Keratinocyte (primary cell): ENCODE measurements around the gene BCAR3. TPM values are rescaled to one million over a fixed set of nuclear protein-coding genes. Genes with fewer than 3 reads are reported as not detected.

Source experiments
- DNase-seq: peaks from one replicate; pipeline ENCODE4 v3.0.0-alpha.2; 2011; ENCODE audit warnings: low read depth, missing footprints, low spot score
- FAIRE-seq: peaks from 2 replicates; lab custom pipeline; 2011; peaks lifted over from hg19 to GRCh38; lab: Jason Lieb, UNC
- H2AFZ ChIP-seq: 2 replicates; pipeline ENCODE4 v1.6.0; 2012; ENCODE audit warnings: low read length, control low read depth, inconsistent platforms; ENCODE audit not compliant: control insufficient read depth
- H3K27ac ChIP-seq: 2 replicates; pipeline ENCODE4 v1.5.1; 2011; ENCODE audit warnings: low read length; ENCODE audit not compliant: control insufficient read depth, insufficient read depth
- H3K27me3 ChIP-seq: 3 replicates; pipeline ENCODE4 v1.6.0; 2011; ENCODE audit warnings: low read length; ENCODE audit not compliant: control insufficient read depth, insufficient read depth; ENCODE audit errors: extremely low read depth
- H3K36me3 ChIP-seq, 2 experiments: 2 replicates in 1 of 2; 3 replicates in 1 of 2; pipeline ENCODE4 v1.5.1; 2011; ENCODE audit warnings: low read length in 2 of 2, mild to moderate bottlenecking in 1 of 2; ENCODE audit not compliant: control insufficient read depth in 2 of 2, insufficient read depth in 2 of 2; ENCODE audit errors: extremely low read depth in 1 of 2
- H3K4me1 ChIP-seq: 3 replicates; pipeline ENCODE4 v1.5.1; 2011; ENCODE audit warnings: low read length; ENCODE audit not compliant: control insufficient read depth, insufficient read depth; ENCODE audit errors: extremely low read depth
- H3K4me2 ChIP-seq: 3 replicates; pipeline ENCODE4 v1.6.0; 2011; ENCODE audit warnings: low read depth, low read length; ENCODE audit not compliant: control insufficient read depth, insufficient read depth; ENCODE audit errors: extremely low read depth
- H3K4me3 ChIP-seq, 3 experiments: fragments of 200-600 bp in 1 of 3; sonication (generic) in 1 of 3; 2 replicates in 2 of 3; 3 replicates in 1 of 3; pipeline ENCODE4 v1.5.1; 2011 to 2016; ENCODE audit warnings: low read length in 3 of 3, mild to moderate bottlenecking in 3 of 3, control low read depth in 2 of 3, inconsistent platforms in 1 of 3, low read depth in 1 of 3, mixed read lengths in 1 of 3, mixed run types in 1 of 3, moderate library complexity in 1 of 3; ENCODE audit not compliant: control insufficient read depth in 2 of 3, insufficient read depth in 2 of 3; ENCODE audit errors: extremely low read depth in 1 of 3
- H3K79me2 ChIP-seq: 2 replicates; pipeline ENCODE4 v1.6.0; 2012; ENCODE audit warnings: low read length; ENCODE audit not compliant: control insufficient read depth, insufficient read depth
- H3K9ac ChIP-seq: 3 replicates; pipeline ENCODE4 v1.6.0; 2011; ENCODE audit warnings: low read length; ENCODE audit not compliant: control insufficient read depth, insufficient read depth; ENCODE audit errors: extremely low read depth
- H3K9me1 ChIP-seq: 3 replicates; pipeline ENCODE4 v1.6.0; 2011; ENCODE audit warnings: low read length; ENCODE audit not compliant: control insufficient read depth, insufficient read depth; ENCODE audit errors: extremely low read depth
- H3K9me3 ChIP-seq: 2 replicates; pipeline ENCODE4 v1.5.1; 2012; ENCODE audit warnings: low read depth, low read length; ENCODE audit not compliant: control insufficient read depth
- H4K20me1 ChIP-seq: 3 replicates; pipeline ENCODE4 v1.6.0; 2011; ENCODE audit warnings: low read length; ENCODE audit not compliant: control insufficient read depth, insufficient read depth; ENCODE audit errors: extremely low read depth
- EZH2 ChIP-seq: IDR thresholded peaks from one replicate; pipeline ENCODE4 v1.6.1; 2012; ENCODE audit warnings: inconsistent platforms, mild to moderate bottlenecking, low read length, moderate library complexity
- dilution Hi-C: fragments of 300-500 bp; cut with MboI; formaldehyde crosslinking; loops from one replicate; pipeline ENCODE4 v1.7.0; 2020; ENCODE audit warnings: low sequenced_read_pairs; ENCODE audit not compliant: extremely low pct_ligation_motif_present
- polyA plus RNA-seq, 5 experiments: library from polyadenylated mRNA; depleted of rRNA in 3 of 5; stranded (reverse) in 3 of 5; stranded (forward) in 1 of 5; unstranded in 1 of 5; fragments of >200 nt; gene quantifications; 1 replicate in 1 of 5; 2 replicates in 3 of 5; 3 replicates in 1 of 5; pipeline versions ENCODE4 v1.2.1 to v1.2.3, GENCODE V29; 2011 to 2012; ENCODE audit warnings: missing spikeins in 2 of 5, low read depth in 1 of 5, low replicate concordance in 1 of 5
- TF ChIP-seq, protein P1 (sequence below), 3 experiments: IDR thresholded peaks in 1 of 3; conservative IDR thresholded peaks in 1 of 3; optimal IDR thresholded peaks in 1 of 3; 2 replicates in 2 of 3; 3 replicates in 1 of 3; pipeline versions ENCODE3 to v1.5.1; 2011; ENCODE audit warnings: low read length in 3 of 3, mild to moderate bottlenecking in 3 of 3, moderate library complexity in 2 of 3, control low read depth in 1 of 3, inconsistent platforms in 1 of 3; ENCODE audit not compliant: insufficient read depth in 2 of 3; ENCODE audit errors: extremely low read depth in 1 of 3

BCAR3 gene
- polyA plus RNA-seq, 1 donor (not counting 4 experiments of a cell fraction or from before 2014, with no cell fraction given): 77.2 TPM

DNA sequence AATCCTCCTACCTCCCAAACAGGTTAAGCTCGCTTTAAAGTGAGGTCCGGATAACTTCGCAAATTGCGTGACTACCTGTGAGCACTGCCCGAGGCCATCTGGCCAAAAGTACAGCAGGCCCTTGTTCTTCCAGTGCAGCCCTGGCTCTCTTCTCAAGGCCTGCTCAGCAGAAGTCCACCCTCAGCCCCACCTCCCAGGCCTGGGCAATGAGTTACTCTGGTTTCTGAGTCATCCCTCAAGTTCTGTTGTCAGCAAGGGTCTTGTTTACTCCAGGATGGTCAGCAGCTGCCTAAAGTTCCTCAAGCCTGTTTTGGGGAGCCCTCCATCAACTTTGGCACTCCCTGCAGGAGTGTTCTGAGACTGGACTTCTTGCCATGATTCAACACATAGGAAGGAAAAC lies 101.7 kb downstream of the BCAR3 start:
- H3K4me3 ChIP-seq: no peak overlapping the region
- no peak overlapping the region for H3K27ac ChIP-seq
- no peak for TF ChIP-seq EZH2
- TF ChIP-seq, protein P1, sequence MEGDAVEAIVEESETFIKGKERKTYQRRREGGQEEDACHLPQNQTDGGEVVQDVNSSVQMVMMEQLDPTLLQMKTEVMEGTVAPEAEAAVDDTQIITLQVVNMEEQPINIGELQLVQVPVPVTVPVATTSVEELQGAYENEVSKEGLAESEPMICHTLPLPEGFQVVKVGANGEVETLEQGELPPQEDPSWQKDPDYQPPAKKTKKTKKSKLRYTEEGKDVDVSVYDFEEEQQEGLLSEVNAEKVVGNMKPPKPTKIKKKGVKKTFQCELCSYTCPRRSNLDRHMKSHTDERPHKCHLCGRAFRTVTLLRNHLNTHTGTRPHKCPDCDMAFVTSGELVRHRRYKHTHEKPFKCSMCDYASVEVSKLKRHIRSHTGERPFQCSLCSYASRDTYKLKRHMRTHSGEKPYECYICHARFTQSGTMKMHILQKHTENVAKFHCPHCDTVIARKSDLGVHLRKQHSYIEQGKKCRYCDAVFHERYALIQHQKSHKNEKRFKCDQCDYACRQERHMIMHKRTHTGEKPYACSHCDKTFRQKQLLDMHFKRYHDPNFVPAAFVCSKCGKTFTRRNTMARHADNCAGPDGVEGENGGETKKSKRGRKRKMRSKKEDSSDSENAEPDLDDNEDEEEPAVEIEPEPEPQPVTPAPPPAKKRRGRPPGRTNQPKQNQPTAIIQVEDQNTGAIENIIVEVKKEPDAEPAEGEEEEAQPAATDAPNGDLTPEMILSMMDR (optimal IDR thresholded peaks at IDR 0.05 in 1 of 3, IDR thresholded peaks at IDR 0.05 in 1 of 3, conservative IDR thresholded peaks at IDR 0.05 in 1 of 3; ENCODE audit: extremely low read depth in 1 of 3, insufficient read depth in 2 of 3, low read length in 3 of 3): no peak
- peaks cover 5% of the 10 kb centered on the region for H3K4me1 ChIP-seq
- H3K27me3 ChIP-seq: no peaks in the 10 kb centered on the region
- peak; percentile 56 for FAIRE-seq
- dilution Hi-C loops: no loop called here
- H3K9me1 ChIP-seq: no peaks in the 10 kb centered on the region
- peaks cover 49 to 91% of the 10 kb centered on the region in 2 experiments for H3K36me3 ChIP-seq
- no peak for DNase-seq
- no peaks in the 10 kb centered on the region for H3K9me3 ChIP-seq
- peaks cover 40% of the 10 kb centered on the region for H4K20me1 ChIP-seq
- H2AFZ ChIP-seq: no peak overlapping the region
- H3K9ac ChIP-seq: no peak overlapping the region
- H3K79me2 ChIP-seq: peaks cover 76% of the 10 kb centered on the region
- no peak overlapping the region for H3K4me2 ChIP-seq

DNA sequence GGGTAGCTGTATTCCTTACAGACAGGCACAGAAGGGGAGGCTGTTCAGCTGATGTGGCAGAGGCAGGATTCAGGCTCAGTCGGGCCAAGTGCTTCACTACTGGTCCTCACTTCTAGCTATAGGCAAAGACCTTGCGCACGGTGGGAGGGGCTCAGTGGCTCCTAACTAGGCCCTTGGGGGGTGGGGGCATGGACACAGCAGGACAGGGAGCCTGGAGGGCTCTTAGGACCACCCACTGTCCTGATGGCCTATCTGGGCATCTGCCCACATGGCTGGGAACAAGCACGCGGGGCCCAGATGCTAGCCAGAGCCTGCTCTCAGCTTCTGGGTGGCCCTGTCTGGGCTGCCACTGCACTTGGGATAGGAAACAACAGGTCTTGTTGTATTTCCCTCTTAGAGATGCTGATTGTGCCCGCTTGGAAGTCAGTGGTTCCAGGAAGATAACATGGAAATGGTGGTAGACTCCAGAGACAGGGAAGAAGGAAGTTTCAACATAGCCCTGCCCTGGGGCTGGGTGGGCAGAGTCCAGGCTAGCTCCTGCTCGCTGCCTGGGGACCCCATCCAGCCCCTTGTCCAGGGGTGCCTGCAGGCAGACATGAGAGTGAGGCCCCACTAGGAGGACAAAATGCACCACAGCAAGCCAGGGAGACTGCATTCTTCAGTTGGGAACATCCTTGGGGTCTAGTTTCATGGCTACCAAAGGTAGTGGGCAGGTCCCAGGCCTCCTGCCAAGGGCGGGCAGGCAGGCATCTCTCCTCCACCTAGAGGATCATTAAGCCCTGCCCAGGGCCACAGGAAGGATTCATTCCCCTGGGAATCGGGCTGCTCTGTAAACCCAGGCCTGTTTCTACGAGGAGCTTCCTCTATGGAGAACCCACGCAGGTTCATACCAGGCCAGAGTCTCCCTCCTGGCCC lies 102.5 kb downstream of the BCAR3 start:
- dilution Hi-C loops: no loop called here
- H3K4me3 ChIP-seq: no peak overlapping the region
- FAIRE-seq (no peak), DNase-seq (no peak)
- peaks cover 33% of the 10 kb centered on the region for H4K20me1 ChIP-seq
- peaks cover 51 to 91% of the 10 kb centered on the region in 2 experiments for H3K36me3 ChIP-seq
- H3K27ac ChIP-seq: no peak overlapping the region
- H3K79me2 ChIP-seq: peaks cover 76% of the 10 kb centered on the region
- H3K4me1 ChIP-seq: no peaks in the 10 kb centered on the region
- TF ChIP-seq, protein P1 (optimal IDR thresholded peaks at IDR 0.05 in 1 of 3, IDR thresholded peaks at IDR 0.05 in 1 of 3, conservative IDR thresholded peaks at IDR 0.05 in 1 of 3; ENCODE audit: extremely low read depth in 1 of 3, insufficient read depth in 2 of 3, low read length in 3 of 3): no peak
- TF ChIP-seq EZH2: no peak
- H3K9me3 ChIP-seq: no peaks in the 10 kb centered on the region
- H3K9ac ChIP-seq: peak overlapping the region; percentile 4
- no peak overlapping the region for H3K4me2 ChIP-seq
- no peaks in the 10 kb centered on the region for H3K9me1 ChIP-seq
- H2AFZ ChIP-seq: no peak overlapping the region
- no peaks in the 10 kb centered on the region for H3K27me3 ChIP-seq
